Measurements from ENCODE around the gene MSI2. TPM values are rescaled to one million over a fixed set of nuclear protein-coding genes. Genes with fewer than 3 reads are reported as not detected.

The MSI2 gene
- total RNA-seq, 1 donor from 2014 or later, result 33.8 TPM

DNA sequence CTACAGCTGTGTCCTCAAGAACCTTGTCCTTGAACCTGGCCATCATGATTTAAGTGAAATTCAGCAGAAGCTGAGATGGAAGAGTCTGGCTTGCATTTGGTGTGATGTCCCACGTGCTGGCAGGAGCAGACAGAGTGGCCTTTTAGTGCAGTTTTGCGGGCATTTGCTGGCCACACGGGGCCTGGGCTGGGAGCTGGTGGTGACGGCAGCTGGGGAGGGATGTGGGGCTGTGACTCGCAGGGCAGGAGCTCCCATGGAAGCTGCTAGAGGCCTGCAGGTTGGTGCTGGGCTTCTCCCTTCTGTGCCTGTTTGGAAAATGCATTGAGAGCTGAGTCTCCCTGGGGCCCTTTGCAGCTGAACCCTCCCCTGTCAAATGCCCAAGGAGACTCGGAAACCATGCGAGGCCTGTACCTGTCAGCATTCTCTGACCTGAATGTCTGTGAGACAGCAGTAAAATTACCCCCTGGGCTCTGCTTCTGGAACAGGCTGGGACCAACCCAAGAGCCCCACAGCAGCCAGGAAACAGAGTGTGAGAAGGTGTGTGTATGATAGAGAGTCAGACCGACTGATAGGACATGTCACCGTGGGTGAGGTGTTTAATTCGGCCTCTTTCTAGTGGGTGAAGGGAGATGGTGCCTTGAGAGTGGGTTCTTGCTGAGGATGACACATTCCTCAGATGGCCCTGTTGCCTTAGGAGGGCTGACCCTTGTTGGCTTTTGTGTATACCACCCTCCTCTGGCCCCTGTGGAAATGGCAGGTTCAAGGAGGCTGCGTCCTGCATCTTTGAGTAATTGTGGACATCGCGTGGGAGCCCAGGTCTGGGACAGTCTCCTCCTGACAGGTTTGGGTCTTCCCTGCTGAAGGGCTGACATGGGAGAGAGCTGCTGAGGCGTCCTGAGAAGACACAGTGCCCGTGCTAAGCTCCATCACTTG lies 145.5 kb downstream of the MSI2 start:
- Histone ChIP-seq H3K27me3 (ENCODE audit: control insufficient read depth, insufficient read depth, low read length) (no peaks in the 10 kb centered on the region), H3K36me3 (ENCODE audit: control insufficient read depth, insufficient read depth, low read length) (no peaks in the 10 kb centered on the region), H3K4me3 (ENCODE audit: low read depth, low read length) (no peak overlapping the region)
- TF ChIP-seq, protein P1, sequence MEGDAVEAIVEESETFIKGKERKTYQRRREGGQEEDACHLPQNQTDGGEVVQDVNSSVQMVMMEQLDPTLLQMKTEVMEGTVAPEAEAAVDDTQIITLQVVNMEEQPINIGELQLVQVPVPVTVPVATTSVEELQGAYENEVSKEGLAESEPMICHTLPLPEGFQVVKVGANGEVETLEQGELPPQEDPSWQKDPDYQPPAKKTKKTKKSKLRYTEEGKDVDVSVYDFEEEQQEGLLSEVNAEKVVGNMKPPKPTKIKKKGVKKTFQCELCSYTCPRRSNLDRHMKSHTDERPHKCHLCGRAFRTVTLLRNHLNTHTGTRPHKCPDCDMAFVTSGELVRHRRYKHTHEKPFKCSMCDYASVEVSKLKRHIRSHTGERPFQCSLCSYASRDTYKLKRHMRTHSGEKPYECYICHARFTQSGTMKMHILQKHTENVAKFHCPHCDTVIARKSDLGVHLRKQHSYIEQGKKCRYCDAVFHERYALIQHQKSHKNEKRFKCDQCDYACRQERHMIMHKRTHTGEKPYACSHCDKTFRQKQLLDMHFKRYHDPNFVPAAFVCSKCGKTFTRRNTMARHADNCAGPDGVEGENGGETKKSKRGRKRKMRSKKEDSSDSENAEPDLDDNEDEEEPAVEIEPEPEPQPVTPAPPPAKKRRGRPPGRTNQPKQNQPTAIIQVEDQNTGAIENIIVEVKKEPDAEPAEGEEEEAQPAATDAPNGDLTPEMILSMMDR (IDR thresholded peaks at IDR 0.05; ENCODE audit: insufficient read depth, low read length, poor library complexity, severe bottlenecking), result peak; percentile 15
- DNase-seq (ENCODE audit: low read depth), result no peak

DNA sequence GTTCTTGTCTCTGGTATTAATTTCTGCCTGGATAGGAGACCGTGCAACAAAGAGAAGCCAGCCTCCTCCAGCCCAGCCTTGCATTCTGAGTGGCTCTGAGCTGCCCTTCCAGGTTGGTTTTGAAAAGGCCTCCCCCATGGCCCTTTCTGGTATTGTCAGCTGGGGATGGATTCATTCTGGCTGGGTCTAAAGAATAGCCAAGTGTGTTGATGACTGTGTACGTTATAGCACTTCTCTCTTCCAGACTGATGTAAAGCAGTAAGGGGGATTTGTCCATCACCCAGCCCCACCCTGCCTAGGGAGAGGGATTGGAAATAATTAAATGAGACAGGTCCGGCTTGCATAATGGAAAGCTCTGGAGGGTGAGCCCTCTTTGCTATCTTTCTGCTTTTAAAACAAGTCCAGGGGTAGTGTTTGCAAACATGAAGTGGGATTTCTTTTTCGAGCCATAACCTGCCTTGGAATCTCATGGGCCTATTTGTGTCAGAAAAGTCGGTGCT lies 146.4 kb downstream of the MSI2 start:
- no peak for DNase-seq (ENCODE audit: low read depth)
- Histone ChIP-seq H3K4me3 (ENCODE audit: low read depth, low read length) (no peak overlapping the region), H3K36me3 (ENCODE audit: control insufficient read depth, insufficient read depth, low read length) (no peaks in the 10 kb centered on the region), H3K27me3 (ENCODE audit: control insufficient read depth, insufficient read depth, low read length) (no peaks in the 10 kb centered on the region)
- TF ChIP-seq, protein P1 (IDR thresholded peaks at IDR 0.05; ENCODE audit: insufficient read depth, low read length, poor library complexity, severe bottlenecking), result no peak

DNA sequence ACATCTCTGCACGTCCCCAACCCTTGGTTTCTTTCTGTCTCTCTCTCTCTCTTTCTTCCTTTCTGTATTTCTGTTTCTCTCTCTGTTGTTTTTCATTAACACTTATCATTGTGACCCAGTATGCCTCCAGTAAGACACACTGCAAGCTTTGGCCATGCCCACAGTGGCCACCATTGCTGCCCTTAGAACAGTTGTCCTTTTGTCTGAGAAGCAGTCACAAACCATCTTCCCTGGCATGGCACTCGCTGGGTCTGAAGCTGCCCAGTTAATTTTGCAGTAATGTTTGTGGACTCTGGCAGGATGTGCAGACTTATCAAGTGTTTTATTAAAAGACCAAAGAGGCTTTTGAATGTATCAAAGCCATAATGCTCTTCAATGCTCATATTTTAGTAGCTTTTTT lies 146.9 kb downstream of the MSI2 start:
- DNase-seq (ENCODE audit: low read depth), result no peak
- no peak overlapping the region for H3K4me3 ChIP-seq (ENCODE audit: low read depth, low read length)
- TF ChIP-seq, protein P1 (IDR thresholded peaks at IDR 0.05; ENCODE audit: insufficient read depth, low read length, poor library complexity, severe bottlenecking), result no peak
- no peaks in the 10 kb centered on the region for H3K36me3 ChIP-seq (ENCODE audit: control insufficient read depth, insufficient read depth, low read length)
- no peaks in the 10 kb centered on the region for H3K27me3 ChIP-seq (ENCODE audit: control insufficient read depth, insufficient read depth, low read length)

DNA sequence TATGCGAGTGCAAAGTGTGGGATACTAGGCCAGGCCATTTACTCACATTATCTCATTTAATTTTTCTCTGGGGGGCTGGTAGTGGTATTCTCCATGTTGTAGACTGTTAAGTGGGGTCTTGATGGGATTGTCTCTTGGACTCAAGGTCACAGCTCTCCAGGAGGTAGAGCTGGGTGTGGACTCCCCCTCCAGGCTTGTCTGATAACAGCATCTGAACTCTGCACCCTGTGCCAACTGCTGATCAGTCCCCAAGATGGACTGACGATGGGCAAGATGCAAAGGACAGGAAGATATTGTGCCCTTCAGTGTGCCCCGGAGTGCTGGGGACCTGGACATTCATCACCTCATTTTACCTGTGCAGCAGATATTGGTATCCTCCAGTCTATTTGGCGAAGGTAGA lies 147.8 kb downstream of the MSI2 start:
- no peak for DNase-seq (ENCODE audit: low read depth)
- H3K27me3 ChIP-seq (ENCODE audit: control insufficient read depth, insufficient read depth, low read length), result no peaks in the 10 kb centered on the region
- H3K36me3 ChIP-seq (ENCODE audit: control insufficient read depth, insufficient read depth, low read length), result no peaks in the 10 kb centered on the region
- TF ChIP-seq, protein P1 (IDR thresholded peaks at IDR 0.05; ENCODE audit: insufficient read depth, low read length, poor library complexity, severe bottlenecking), result no peak
- H3K4me3 ChIP-seq (ENCODE audit: low read depth, low read length), result no peak overlapping the region

DNA sequence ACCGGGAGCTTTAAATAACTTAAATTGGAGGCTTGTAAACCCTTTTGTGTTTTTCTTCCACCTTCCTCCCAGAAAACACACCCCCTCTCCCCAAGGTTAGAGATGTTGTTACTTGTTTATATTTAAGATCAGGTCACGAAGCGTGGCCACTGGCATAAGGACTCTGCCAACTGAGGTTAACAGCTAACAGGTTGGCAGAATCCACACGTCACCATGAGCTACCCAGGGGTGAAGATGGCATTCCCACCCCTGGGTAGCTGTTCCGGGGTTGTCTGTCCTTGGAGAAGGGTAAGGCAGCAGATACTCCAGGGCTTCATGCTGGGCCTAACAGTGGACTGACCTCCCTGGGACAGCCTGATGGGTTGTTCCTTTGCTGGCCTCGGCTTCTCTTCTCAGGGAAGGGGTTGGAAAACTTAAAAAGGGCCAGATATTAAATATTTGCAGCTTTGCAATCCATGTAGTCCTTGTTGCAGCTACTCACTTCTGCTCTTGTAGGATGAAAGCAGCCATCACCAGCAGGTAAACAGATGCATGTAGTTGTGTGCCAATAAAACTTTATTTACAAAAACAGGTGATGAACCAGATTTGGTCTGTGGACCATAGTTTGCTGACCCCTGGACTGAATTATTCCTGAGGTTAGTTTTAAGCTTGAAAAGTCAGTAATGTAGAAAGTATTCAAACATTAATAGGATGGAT lies 148.6 kb downstream of the MSI2 start:
- H3K27me3 ChIP-seq (ENCODE audit: control insufficient read depth, insufficient read depth, low read length), result no peaks in the 10 kb centered on the region
- no peak overlapping the region for H3K4me3 ChIP-seq (ENCODE audit: low read depth, low read length)
- DNase-seq (ENCODE audit: low read depth), result no peak
- TF ChIP-seq, protein P1 (IDR thresholded peaks at IDR 0.05; ENCODE audit: insufficient read depth, low read length, poor library complexity, severe bottlenecking), result no peak
- no peaks in the 10 kb centered on the region for H3K36me3 ChIP-seq (ENCODE audit: control insufficient read depth, insufficient read depth, low read length)
